A375 (cell line): ENCODE data around the gene CDT1. TPM values are rescaled to one million over a fixed set of nuclear protein-coding genes. Genes with fewer than 3 reads are reported as not detected.

ENCODE experiments used
- total RNA-seq: library from RNA; depleted of rRNA; stranded (reverse); fragments of >200 nt; shearing (Covaris generic); gene quantifications from 2 replicates; pipeline ENCODE4 v1.2.3, GENCODE V29; 2014; rRNA removed

The CDT1 gene
- total RNA-seq = 68.2 and 88.4 TPM in 2 replicates

GRCh38 chr16:88803264-88803987 is at the start of gene CDT1:
TSS of gene CDT1 (plus strand) at chr16:88803789. CDS start at chr16:88803832, 43 bp downstream.

GRCh38 chr16:88785106-88785924 is 18.3 kb upstream of the CDT1 start, which contains the start of gene PIEZO1:
TSS of gene PIEZO1 (minus strand) at chr16:88785220. CDS start at chr16:88784964, 256 bp downstream.

DNA sequence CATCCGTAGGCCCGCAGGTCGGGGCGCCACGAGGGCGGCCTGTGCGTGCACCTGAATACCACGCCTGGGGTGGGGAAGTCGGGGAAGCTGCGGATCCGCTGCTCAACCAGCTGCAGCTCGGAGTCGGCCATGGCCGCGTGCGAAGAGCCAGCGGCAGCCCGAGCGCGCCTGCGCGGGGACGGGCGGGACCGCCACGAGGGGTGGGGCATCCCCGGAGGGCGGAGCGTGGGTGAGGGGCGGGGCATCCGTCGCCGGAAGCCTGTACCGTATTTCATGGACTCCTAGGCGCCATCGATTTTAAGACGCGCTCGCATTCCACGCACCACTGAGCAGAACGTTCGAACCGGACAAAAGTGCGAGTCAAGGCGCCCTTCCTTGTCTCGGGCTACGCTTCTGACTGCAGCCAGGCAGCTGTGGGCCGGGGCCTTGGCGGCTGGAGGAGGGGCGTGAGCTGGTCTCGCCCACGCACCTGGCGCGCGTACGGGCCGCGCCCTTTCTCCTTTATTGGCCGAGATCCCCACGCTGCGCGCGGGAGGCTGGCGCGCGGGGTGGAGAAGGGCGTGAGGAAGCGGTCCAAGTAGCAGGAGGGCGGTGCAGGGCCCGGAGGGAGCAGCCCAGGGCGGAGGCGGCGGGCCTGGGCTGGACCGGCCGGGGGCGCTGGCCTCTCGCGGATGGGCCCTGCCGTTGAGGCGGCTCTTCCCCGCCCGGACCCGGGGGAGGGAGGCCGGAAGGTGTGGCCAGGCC is 8.4 kb downstream of the CDT1 start, which contains the start of gene APRT:
Gene APRT, minus strand, starts transcription at position 160 of the 744 bp plus-strand sequence. Its CDS starts 29 bp downstream, at position 131.

DNA sequence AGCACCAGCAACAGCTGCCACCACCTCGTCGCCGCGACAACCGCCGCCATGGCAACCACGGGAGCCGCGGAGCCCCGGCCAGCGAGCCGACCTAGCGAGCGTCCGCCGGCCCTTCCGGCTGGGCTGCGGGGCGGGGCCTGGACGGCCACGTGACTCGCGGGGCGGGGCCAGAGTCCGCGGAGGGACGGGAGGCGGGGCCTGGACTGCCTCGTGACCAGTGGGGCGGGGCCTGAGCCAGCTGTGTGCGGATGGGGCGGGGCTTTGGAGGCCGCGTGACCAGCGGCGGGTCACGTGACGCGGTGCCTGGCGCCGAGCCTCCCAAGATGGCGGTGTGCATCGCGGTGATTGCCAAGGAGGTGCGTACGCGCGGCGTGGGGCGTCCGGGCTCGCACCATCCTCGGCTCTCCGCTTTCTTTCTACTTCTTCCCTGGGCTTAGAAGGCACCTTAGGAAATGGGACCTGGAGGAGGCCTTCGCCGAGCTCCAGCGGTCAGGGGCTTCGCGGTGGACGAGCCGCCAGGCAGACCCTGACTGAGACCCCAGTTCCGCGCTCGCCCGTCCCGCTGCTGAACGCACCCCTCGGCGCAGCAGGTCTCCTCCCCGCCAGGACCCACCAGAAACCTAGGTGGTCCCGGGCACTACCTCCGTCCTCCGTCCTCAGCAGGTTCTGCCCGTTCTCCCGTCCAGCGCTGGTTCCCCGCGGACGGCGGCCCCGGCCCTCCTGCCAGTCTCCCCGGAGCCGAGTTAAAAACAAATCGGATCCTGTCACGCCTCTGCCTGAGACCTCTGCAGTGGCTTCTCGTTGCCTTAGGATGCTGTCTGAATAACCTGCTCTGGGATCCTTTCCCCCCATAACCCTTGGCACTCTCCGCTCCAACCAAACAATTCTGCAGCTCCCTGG is 53.5 kb downstream of the CDT1 start, which contains the start of the genes GALNS and TRAPPC2L:
Gene GALNS, minus strand, starts transcription at position 120 of the 900 bp plus-strand sequence. Its CDS starts 70 bp downstream, at position 50.
Gene TRAPPC2L, plus strand, starts transcription at position 300 of the 900 bp plus-strand sequence. Its CDS starts 24 bp downstream, at position 324.

Other genes starting within 250 kb of the CDT1 start
- 25.3 and 27.4 TPM in 2 replicates for gene ZC3H18, start 233.4 kb upstream of the CDT1 start, total RNA-seq
- 0.15 TPM in 1 of 2 replicates, not detected in the other for gene IL17C, start 165.2 kb upstream of the CDT1 start, total RNA-seq
- gene CYBA, start 152.7 kb upstream of the CDT1 start, total RNA-seq = 274 and 319 TPM in 2 replicates
- gene MVD, start 140.7 kb upstream of the CDT1 start, total RNA-seq = 14.1 and 17.1 TPM in 2 replicates
- gene SNAI3, start 117.3 kb upstream of the CDT1 start, total RNA-seq = 0.16 TPM in 1 of 2 replicates, not detected in the other
- 28.6 and 36.2 TPM in 2 replicates for gene RNF166, start 97.4 kb upstream of the CDT1 start, total RNA-seq
- gene CTU2, start 97.3 kb upstream of the CDT1 start, total RNA-seq = 27.1 and 35.6 TPM in 2 replicates
- 172 and 177 TPM in 2 replicates for gene PIEZO1, start 18.6 kb upstream of the CDT1 start, total RNA-seq
- 235 and 258 TPM in 2 replicates for gene APRT, start 8.1 kb downstream of the CDT1 start, total RNA-seq
- gene GALNS, start 53.2 kb downstream of the CDT1 start, total RNA-seq = 6.6 and 7.9 TPM in 2 replicates
- gene TRAPPC2L, start 53.3 kb downstream of the CDT1 start, total RNA-seq = 49.9 and 51.0 TPM in 2 replicates
- gene PABPN1L, start 62.9 kb downstream of the CDT1 start, total RNA-seq = not detected in 2 replicates
- not detected in 2 replicates for gene CBFA2T3, start 173.4 kb downstream of the CDT1 start, total RNA-seq